ENCODE measurements around the gene SCAF4.

DNA sequence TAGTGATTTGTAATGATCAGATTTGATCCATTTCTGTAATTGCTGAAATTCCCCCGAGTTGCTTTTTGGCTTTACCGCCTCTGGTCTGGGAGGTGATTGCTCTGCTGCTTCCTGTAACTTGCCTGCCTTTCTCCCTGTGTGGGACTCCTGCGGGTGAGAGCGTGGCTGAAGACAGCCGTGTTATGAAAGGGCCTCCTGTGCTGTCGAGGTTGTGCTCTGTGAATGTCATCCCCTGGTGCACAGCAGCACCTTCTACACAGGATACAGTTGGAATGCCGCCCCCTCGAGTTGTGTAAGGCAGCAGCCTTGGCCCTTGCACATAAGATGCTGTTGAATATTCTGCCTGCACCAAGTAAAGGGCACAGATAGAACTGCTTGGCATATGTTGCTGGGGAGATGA, 66.5 kb downstream of the SCAF4 start:
- no peak for TF ChIP-seq CTCF (conservative IDR thresholded peaks at IDR 0.05 in 1 of 2, IDR thresholded peaks at IDR 0.05 in 1 of 2; ENCODE audit: extremely low read depth in 1 of 2, insufficient read depth in 1 of 2, low read depth in 1 of 2, low read length in 2 of 2)
- no peak for TF ChIP-seq EZH2 (IDR thresholded peaks at IDR 0.05; ENCODE audit: borderline replicate concordance, low read length)
